Subcutaneous adipose tissue (tissue), 4 donors: ENCODE measurements around the gene OBI1. TPM values are rescaled to one million over a fixed set of nuclear protein-coding genes. Genes with fewer than 3 reads are reported as not detected.

Experiments used
- total RNA-seq, 4 donors: library from RNA; depleted of rRNA; stranded (reverse); fragments of >200 nt; gene quantifications; one replicate each; pipeline ENCODE4 v1.1.0, GENCODE V29; 2016
- TF ChIP-seq, protein P1 (sequence below): fragments of 450-650 bp; IDR thresholded peaks from one replicate; pipeline ENCODE4 v1.5.1; 2016; ENCODE audit warnings: low read depth, mild to moderate bottlenecking, control low read depth, antibody characterized with exemption, moderate library complexity

Gene OBI1
- total RNA-seq, 4 donors from 2014 or later: 10.6 to 11.6 (median 11.2) TPM

DNA sequence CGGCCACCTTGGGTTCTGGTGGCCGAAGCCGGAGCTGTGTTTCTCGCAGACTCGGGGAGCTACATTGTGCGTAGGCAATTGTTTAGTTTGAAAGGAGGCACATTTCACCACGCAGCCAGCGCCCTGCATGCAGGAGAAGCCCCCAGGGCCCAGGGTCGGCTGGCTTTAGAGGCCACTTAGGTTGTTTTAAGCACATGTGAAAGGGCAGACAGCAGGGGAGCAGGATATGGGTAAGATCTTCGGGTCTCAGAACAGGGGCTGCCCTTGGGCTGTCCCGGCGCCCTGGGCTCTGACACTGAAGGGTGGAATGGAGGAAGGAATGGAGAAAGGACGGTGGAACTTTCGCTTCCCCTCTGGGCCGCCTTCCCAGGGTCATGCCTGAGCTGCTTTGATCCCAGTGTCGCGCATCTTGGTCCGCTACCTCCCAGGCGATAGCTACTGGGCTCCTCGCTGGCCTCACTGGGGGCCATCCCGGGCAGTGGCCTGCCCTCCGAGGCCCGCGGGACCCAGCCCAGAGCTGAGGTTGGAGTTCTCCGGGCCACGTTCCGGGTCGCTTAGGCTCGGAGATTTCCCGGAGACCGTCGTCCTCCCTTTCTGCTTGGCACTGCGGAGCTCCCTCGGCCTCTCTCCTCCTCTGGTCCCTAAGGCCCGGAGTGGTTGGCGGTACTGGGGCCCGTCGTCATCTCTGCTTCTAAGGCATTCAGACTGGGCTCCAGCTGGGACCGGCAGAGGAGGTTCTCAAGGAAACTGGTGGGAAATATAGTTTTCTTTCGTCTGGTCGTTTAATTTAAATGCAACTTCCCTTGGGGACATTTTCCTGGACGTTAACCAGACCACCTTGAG is 51.3 kb downstream of the OBI1 start:
- TF ChIP-seq, protein P1, sequence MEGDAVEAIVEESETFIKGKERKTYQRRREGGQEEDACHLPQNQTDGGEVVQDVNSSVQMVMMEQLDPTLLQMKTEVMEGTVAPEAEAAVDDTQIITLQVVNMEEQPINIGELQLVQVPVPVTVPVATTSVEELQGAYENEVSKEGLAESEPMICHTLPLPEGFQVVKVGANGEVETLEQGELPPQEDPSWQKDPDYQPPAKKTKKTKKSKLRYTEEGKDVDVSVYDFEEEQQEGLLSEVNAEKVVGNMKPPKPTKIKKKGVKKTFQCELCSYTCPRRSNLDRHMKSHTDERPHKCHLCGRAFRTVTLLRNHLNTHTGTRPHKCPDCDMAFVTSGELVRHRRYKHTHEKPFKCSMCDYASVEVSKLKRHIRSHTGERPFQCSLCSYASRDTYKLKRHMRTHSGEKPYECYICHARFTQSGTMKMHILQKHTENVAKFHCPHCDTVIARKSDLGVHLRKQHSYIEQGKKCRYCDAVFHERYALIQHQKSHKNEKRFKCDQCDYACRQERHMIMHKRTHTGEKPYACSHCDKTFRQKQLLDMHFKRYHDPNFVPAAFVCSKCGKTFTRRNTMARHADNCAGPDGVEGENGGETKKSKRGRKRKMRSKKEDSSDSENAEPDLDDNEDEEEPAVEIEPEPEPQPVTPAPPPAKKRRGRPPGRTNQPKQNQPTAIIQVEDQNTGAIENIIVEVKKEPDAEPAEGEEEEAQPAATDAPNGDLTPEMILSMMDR: no peak

DNA sequence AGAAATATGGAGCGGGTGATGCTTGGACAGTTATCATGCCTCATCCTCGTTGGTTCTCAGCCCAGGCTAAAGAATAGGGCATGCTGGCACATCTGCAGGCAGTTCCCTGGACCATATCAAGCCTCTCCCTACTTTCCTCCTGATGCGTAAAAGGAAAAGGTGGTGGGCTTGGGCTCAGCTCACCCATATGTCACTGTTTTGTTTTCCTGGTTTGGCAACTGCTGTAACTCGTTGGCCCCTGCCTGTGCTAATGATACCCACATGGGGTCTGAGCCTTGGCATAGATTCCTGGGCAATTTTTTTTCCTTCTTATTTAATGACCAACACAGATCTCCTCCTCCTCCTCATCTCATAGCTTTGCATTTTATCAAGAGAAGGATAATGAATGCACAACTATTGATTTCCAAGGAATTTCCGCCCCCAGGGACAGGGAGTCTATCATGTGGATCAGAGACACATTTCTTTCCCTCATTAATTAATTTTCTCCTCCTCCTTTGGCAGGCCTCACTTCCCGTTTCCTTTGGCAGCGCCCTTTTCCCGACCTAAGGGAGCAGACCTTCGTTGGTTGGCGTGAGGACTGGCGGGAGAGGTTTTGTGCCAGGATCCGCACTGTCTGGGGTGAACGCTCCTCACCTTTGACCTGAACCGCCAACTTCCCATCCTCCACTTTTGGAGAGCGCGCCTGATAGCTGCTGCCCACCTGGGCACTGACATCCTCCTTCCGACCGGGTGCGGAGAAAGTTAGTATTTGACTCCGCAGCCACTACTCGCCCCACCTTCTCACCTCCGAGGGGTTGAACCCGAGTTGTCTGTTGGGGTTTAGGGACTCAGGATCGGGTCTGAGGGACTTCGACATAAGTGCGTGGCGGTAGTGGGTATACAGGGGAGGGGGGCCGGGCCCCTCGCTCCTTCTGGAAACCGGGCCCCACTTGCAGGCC is 52.2 kb downstream of the OBI1 start:
- TF ChIP-seq, protein P1: no peak

DNA sequence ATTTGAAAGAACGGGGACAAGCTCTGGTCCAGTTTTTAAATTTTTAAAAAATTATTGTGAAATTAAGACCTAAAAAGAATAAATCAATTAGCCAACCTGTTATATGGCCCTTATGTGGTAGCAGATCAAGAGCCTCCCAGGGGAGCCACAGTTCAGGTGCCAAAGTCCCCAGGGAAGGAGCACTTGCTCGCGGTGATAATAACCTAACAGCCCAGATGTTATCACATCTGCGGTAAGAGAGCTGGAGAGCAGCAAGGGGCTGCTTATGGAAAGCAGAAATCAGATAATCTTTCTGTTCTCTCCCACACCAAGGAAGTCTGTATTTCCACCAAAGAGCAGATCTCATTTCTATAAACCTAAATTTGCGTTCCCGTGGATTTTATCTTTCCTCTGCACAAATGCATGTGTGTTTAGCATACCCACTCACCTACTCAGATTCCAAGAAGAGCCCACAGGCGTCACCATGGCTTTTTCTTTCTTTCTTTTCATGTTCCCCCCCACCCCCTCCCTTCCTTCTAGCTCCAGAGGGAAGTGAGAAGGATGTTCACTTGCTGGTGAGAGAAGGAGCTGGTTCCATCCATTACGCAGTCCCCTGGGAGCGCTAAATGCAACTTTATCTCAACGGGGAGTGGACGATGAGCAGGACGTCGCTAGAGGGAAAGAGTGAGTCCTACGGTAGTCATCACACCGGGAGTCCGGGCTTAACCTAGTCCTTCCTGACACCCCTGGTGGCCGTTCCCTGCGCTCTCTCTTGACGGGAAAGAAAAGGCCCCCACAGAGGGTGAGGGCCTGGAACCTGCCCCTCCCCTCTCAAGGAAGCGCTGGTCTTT is 54.0 kb downstream of the OBI1 start:
- TF ChIP-seq, protein P1: no peak

DNA sequence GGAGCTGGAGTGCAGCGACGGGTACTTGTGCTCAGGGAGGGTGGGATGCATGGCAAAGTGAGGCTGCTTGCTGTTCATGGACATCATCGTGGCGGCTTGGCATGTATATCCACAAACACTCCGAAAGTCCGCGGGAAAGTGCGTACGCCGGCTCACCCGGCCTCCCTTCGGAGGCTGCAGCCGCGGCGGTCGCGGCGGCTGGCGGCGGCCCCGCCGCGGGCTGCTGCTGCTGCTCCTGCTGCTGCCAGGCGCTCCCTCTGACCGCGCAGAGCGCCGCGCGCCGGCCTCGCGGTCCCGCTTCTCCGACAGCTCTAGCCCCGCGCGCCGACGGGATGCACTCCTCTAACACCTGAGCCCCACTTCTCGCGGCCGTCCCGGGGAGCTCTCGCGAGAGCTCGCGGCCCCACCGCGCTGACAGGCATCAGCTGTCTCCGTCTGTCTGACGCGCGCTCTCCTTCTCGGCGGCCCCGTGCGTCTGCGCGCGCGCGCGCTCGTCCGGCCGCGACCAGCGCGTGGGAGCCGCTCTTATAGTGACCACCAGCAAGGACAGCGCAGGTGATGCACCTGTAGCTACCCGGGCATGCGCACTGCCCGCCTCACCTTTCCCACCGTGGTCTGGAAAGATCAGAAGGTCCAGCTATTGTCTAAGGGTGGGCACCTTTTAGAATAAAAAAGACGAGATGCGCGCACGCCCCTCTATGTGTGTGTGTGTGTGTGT is 55.6 kb downstream of the OBI1 start, which contains the start of gene POU4F1:
Gene POU4F1, minus strand, starts transcription at position 313 of the 718 bp plus-strand sequence. Its CDS starts 226 bp downstream, at position 87.
- TF ChIP-seq, protein P1: no peak

DNA sequence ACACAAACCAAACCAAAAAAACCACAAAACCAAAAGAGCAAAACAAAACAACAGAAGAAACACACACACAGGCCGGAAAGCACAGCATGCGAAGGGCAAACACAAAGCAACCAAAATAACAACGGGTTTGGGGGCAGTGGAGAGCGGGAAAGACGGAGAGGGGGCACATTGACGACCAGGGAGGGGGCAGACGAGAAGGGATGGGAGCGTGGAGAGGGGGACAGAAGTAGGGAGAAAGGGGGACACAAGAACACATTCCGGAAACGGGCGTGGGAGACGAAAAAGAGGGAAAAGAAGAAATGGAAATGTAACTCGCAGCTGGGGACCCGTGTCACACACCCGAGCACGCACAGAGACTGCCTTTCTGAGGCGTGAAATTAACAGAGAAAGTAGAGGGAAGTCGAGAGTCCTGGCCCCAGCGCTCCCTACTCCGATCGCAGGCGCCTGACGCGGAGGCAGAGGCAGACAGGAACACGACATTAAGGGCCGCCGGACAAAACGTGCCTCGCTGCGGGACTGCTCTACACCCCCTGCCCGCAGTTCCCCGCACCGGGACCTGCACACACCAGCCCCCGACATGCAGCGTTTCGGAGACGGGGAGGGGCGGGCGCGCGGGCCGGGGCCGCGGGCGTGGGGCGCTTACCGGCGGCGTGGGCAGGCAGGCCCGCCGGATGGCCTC is 56.3 kb downstream of the OBI1 start:
- TF ChIP-seq, protein P1: no peak
